HepG2 (cell line): Measurements from ENCODE around the gene IL17RB.

ENCODE experiments used
- AFF4 ChIP-seq: sonication (generic); formaldehyde crosslinking; IDR thresholded peaks from 2 replicates; pipeline ENCODE4 v1.4.0; 2020; ENCODE audit warnings: missing genetic modification reagents
- CTCF ChIP-seq: sonication (generic); formaldehyde crosslinking; IDR thresholded peaks from 2 replicates; pipeline ENCODE4 v1.5.0; 2020; ENCODE audit warnings: mild to moderate bottlenecking, missing genetic modification reagents, moderate library complexity
- JUN ChIP-seq: sonication (generic); formaldehyde crosslinking; IDR thresholded peaks from 2 replicates; pipeline ENCODE4 v1.4.0; 2020; ENCODE audit warnings: mild to moderate bottlenecking, missing genetic modification reagents
- KLF11 ChIP-seq: IDR thresholded peaks from 2 replicates; pipeline ENCODE4 v1.6.1; 2016; ENCODE audit warnings: missing compliant biosample characterization
- POLR2G ChIP-seq: fragments of 200-400 bp; formaldehyde crosslinking; IDR thresholded peaks from 2 replicates; pipeline ENCODE4 v1.6.1; 2018; ENCODE audit warnings: mild to moderate bottlenecking, low read depth, low read length, moderate library complexity
- RNF2 ChIP-seq: fragments of 450-650 bp; conservative IDR thresholded peaks from 2 replicates; pipeline ENCODE4 v1.6.1; 2016; ENCODE audit warnings: low read depth
- THAP9 ChIP-seq: sonication (generic); formaldehyde crosslinking; IDR thresholded peaks from 2 replicates; pipeline ENCODE4; 2020; ENCODE audit warnings: missing genetic modification reagents, mild to moderate bottlenecking, borderline replicate concordance
- USF2 ChIP-seq, 2 experiments: sonication (generic) in 1 of 2; formaldehyde crosslinking in 1 of 2; IDR thresholded peaks; 2 replicates each; pipeline versions ENCODE4 v1.5.1 to v1.6.1; 2011 to 2020; ENCODE audit warnings: borderline replicate concordance in 1 of 2, low read depth in 1 of 2, low read length in 1 of 2, mild to moderate bottlenecking in 1 of 2, missing genetic modification reagents in 1 of 2, moderate library complexity in 1 of 2
- YEATS2 ChIP-seq: sonication (generic); formaldehyde crosslinking; IDR thresholded peaks from 2 replicates; pipeline ENCODE4 v1.4.0; 2020; ENCODE audit warnings: missing genetic modification reagents, borderline replicate concordance
- YY1 ChIP-seq: IDR thresholded peaks from 2 replicates; pipeline ENCODE4 v1.6.1; 2011; ENCODE audit warnings: low read length, low read depth, moderate library complexity, mild to moderate bottlenecking; ENCODE audit not compliant: insufficient read depth, insufficient replicate concordance
- ZNF577 ChIP-seq: sonication (generic); formaldehyde crosslinking; IDR thresholded peaks from 2 replicates; pipeline ENCODE4 v1.4.0; 2020; ENCODE audit warnings: mild to moderate bottlenecking, low read depth, missing genetic modification reagents, borderline replicate concordance
- ZNF614 ChIP-seq: IDR thresholded peaks from 2 replicates; pipeline ENCODE4 v1.6.1; 2018; ENCODE audit warnings: missing biosample characterization, missing genetic modification reagents, inconsistent platforms, borderline replicate concordance

- no peak for TF ChIP-seq KLF11 (CRISPR knock-in tag)
- TF ChIP-seq RNF2: no peak
- no peak for TF ChIP-seq THAP9
- TF ChIP-seq AFF4 (CRISPR knock-in tag): no peak
- no peak for TF ChIP-seq JUN (CRISPR knock-in tag)
- TF ChIP-seq ZNF577 (CRISPR knock-in tag): no peak
- no peak for TF ChIP-seq POLR2G
- TF ChIP-seq ZNF614: no peak
- no peak for TF ChIP-seq CTCF
- no peak for TF ChIP-seq YEATS2
- TF ChIP-seq YY1: no peak
- no peak for TF ChIP-seq USF2 (IDR thresholded peaks at IDR 0.05; ENCODE audit: low read depth, low read length)
- TF ChIP-seq USF2 (CRISPR knock-in tag; IDR thresholded peaks at IDR 0.05; ENCODE audit: borderline replicate concordance): no peak
These were observed 4.5 kb downstream of the IL17RB start for GRCh38 chr3:53850895-53851294.
